H9 (cell line): ENCODE results near the gene TMEM63B. TPM values are rescaled to one million over a fixed set of nuclear protein-coding genes. Genes with fewer than 3 reads are reported as not detected.

Experiments
- DNase-seq: peaks from one replicate; pipeline ENCODE4 v3.0.0-alpha.2; 2017
- H2AFZ ChIP-seq: one replicate; pipeline ENCODE4 v1.6.1; 2013; ENCODE audit warnings: mild to moderate bottlenecking, low read length, control low read depth, moderate library complexity
- H2AK5ac ChIP-seq: 2 replicates; pipeline ENCODE4 v1.6.1; 2013; ENCODE audit warnings: low read length, control low read depth, mixed read lengths; ENCODE audit not compliant: insufficient read length
- H2BK120ac ChIP-seq: one replicate; pipeline ENCODE4 v1.6.1; 2013; ENCODE audit warnings: low read depth, mild to moderate bottlenecking, low read length, control low read depth, inconsistent platforms; ENCODE audit not compliant: poor library complexity, severe bottlenecking
- H2BK12ac ChIP-seq: 2 replicates; pipeline ENCODE4 v1.6.1; 2013; ENCODE audit warnings: low read length, control low read depth, mixed read lengths, low read depth; ENCODE audit not compliant: insufficient read length
- H2BK15ac ChIP-seq: 2 replicates; pipeline ENCODE4 v1.6.1; 2013; ENCODE audit warnings: low read depth, low read length, control low read depth
- H2BK20ac ChIP-seq: one replicate; pipeline ENCODE4 v1.6.1; 2013; ENCODE audit warnings: low read depth, mild to moderate bottlenecking, low read length, control low read depth, inconsistent platforms; ENCODE audit not compliant: poor library complexity, severe bottlenecking
- H2BK5ac ChIP-seq: 2 replicates; pipeline ENCODE4 v1.6.1; 2013; ENCODE audit warnings: low read length, control low read depth, mixed read lengths; ENCODE audit not compliant: insufficient read length
- H3K14ac ChIP-seq: 2 replicates; pipeline ENCODE4 v1.6.1; 2013; ENCODE audit warnings: low read length, control low read depth; ENCODE audit not compliant: insufficient read depth
- H3K18ac ChIP-seq: 2 replicates; pipeline ENCODE4 v1.6.1; 2013; ENCODE audit warnings: low read depth, mild to moderate bottlenecking, mixed read lengths, low read length, control low read depth; ENCODE audit not compliant: insufficient read length
- H3K23ac ChIP-seq: 2 replicates; pipeline ENCODE4 v1.6.1; 2013; ENCODE audit warnings: low read length, control low read depth, mixed read lengths, low read depth; ENCODE audit not compliant: insufficient read length
- H3K23me2 ChIP-seq: 2 replicates; pipeline ENCODE4 v1.6.1; 2013; ENCODE audit warnings: low read depth, mild to moderate bottlenecking, mixed read lengths, low read length, control low read depth; ENCODE audit not compliant: insufficient read length, poor library complexity, severe bottlenecking
- H3K27ac ChIP-seq: 2 replicates; pipeline ENCODE4 v1.5.1; 2013; ENCODE audit warnings: low read length, control low read depth, mixed read lengths, low read depth; ENCODE audit not compliant: insufficient read length
- H3K27me3 ChIP-seq: 2 replicates; pipeline ENCODE4 v1.6.1; 2013; ENCODE audit warnings: low read length, control low read depth, inconsistent platforms; ENCODE audit not compliant: insufficient read depth
- H3K4ac ChIP-seq: 2 replicates; pipeline ENCODE4 v1.6.1; 2013; ENCODE audit warnings: low read depth, mild to moderate bottlenecking, control low read depth, inconsistent platforms, low read length, moderate library complexity
- H3K4me1 ChIP-seq: 2 replicates; pipeline ENCODE4 v1.6.1; 2013; ENCODE audit warnings: low read length, control low read depth, inconsistent platforms; ENCODE audit not compliant: insufficient read depth
- H3K4me2 ChIP-seq: 2 replicates; pipeline ENCODE4 v1.6.1; 2013; ENCODE audit warnings: low read length, control low read depth, mixed read lengths; ENCODE audit not compliant: insufficient read length, insufficient read depth
- H3K56ac ChIP-seq: 2 replicates; pipeline ENCODE4 v1.6.1; 2013; ENCODE audit warnings: low read depth, mild to moderate bottlenecking, mixed read lengths, low read length, control low read depth; ENCODE audit not compliant: insufficient read length
- H3K79me1 ChIP-seq: 2 replicates; pipeline ENCODE4 v1.6.1; 2013; ENCODE audit warnings: low read depth, mild to moderate bottlenecking, moderate library complexity, low read length, control low read depth, inconsistent platforms; ENCODE audit not compliant: insufficient read depth, poor library complexity, severe bottlenecking
- H3K79me2 ChIP-seq: 2 replicates; pipeline ENCODE4 v1.6.1; 2013; ENCODE audit warnings: low read length, control low read depth, inconsistent platforms; ENCODE audit not compliant: insufficient read depth
- H3K9ac ChIP-seq: 2 replicates; pipeline ENCODE4 v1.6.1; 2013; ENCODE audit warnings: low read length, control low read depth, mixed read lengths; ENCODE audit not compliant: insufficient read length; ENCODE audit errors: extremely low read depth
- H3K9me3 ChIP-seq: one replicate; pipeline ENCODE4 v1.6.1; 2013; ENCODE audit warnings: low read depth, low read length, inconsistent platforms; ENCODE audit not compliant: control insufficient read depth
- H3T11ph ChIP-seq: one replicate; pipeline ENCODE4 v1.6.1; 2013; ENCODE audit warnings: mild to moderate bottlenecking, low read length, control low read depth, inconsistent platforms
- H4K20me1 ChIP-seq: one replicate; pipeline ENCODE4 v1.6.1; 2013; ENCODE audit not compliant: control insufficient read depth, insufficient read length, insufficient read depth
- H4K5ac ChIP-seq: 2 replicates; pipeline ENCODE4 v1.6.1; 2013; ENCODE audit warnings: low read depth, mild to moderate bottlenecking, mixed read lengths, low read length, control low read depth; ENCODE audit not compliant: insufficient read length
- H4K8ac ChIP-seq: replicated peaks from 2 replicates; pipeline ENCODE4 v1.6.1; 2013; ENCODE audit warnings: low read length, control low read depth, mixed read lengths, low read depth; ENCODE audit not compliant: insufficient read length
- H4K91ac ChIP-seq: 2 replicates; pipeline ENCODE4 v1.6.1; 2013; ENCODE audit warnings: low read depth, mild to moderate bottlenecking, moderate library complexity, mixed read lengths, low read length, control low read depth; ENCODE audit not compliant: insufficient read length
- H3K27ac Mint-ChIP-seq, 3 experiments: 2 replicates in 2 of 3; 3 replicates in 1 of 3; pipeline ENCODE4 v1.8.0; 2020 to 2021; ENCODE audit warnings: mixed read lengths in 3 of 3, mild to moderate bottlenecking in 1 of 3, moderate library complexity in 1 of 3
- H3K27me3 Mint-ChIP-seq: 2 replicates; pipeline ENCODE4 v1.8.0; 2021; ENCODE audit warnings: low read depth, mild to moderate bottlenecking, moderate library complexity, mixed read lengths
- H3K36me3 Mint-ChIP-seq, 3 experiments: 2 replicates in 2 of 3; 3 replicates in 1 of 3; pipeline ENCODE4 v1.8.0; 2020 to 2021; ENCODE audit warnings: low read depth in 3 of 3, mixed read lengths in 3 of 3; ENCODE audit not compliant: insufficient read depth in 1 of 3
- H3K4me1 Mint-ChIP-seq, 2 experiments: 2 replicates each; pipeline ENCODE4 v1.8.0; 2020; ENCODE audit warnings: mixed read lengths in 2 of 2
- H3K4me3 Mint-ChIP-seq, 2 experiments: 2 replicates in 1 of 2; 3 replicates in 1 of 2; pipeline ENCODE4 v1.8.0; 2020 to 2021; ENCODE audit warnings: mild to moderate bottlenecking in 2 of 2, mixed read lengths in 2 of 2, moderate library complexity in 1 of 2
- H3K9me3 Mint-ChIP-seq, 2 experiments: 2 replicates in 1 of 2; 3 replicates in 1 of 2; pipeline ENCODE4 v1.8.0; 2020; ENCODE audit warnings: mild to moderate bottlenecking in 2 of 2, mixed read lengths in 2 of 2, moderate library complexity in 1 of 2
- WGBS: extraction: QIAGEN DNeasy Blood & Tissue Kit; methylation state at CpG from one replicate; pipeline ENCODE4 v1.1.7; 2013; ENCODE audit warnings: missing lambda C conversion rate, low lambda C conversion rate, mixed read lengths; ENCODE audit not compliant: insufficient read length; ENCODE audit errors: extremely low coverage; 5-methylcytosine and 5-hydroxymethylcytosine counted together
- total RNA-seq: library from RNA; stranded (reverse); gene quantifications from 2 replicates; pipeline ENCODE4 v1.2.1, GENCODE V29; 2021
- TF ChIP-seq, protein P1 (sequence below): fragments of 200-600 bp; sonication (generic); conservative IDR thresholded peaks from 3 replicates; pipeline ENCODE4 v1.8.0; 2021; ENCODE audit warnings: antibody characterized with exemption, mild to moderate bottlenecking

The TMEM63B gene
- total RNA-seq, 1 experiment from 2014 or later: 56.3 TPM

DNA sequence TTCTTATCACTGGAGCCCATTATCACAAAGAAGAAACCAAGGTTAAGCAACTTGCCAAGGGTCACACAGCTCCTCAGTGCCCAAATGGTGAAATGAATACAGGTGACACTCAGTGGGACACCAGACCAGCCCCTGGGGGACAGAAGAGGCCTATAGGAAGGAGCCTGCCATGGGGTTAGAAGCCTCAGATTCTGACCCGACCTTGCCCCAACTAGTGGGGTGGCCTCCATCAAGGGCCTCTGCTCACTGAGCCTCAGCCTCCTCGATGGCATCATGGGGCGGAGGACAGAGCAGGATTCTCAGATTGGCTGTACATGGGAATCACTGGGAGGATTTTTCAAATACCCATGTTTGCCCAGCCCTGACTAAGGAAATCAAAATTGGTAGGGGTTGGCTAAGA lies 47.7 kb upstream of the TMEM63B start:
- Histone ChIP-seq H3K23me2 (peaks cover 3% of the 10 kb centered on the region), H2BK12ac (no peak overlapping the region), H4K20me1 (no peaks in the 10 kb centered on the region), H4K5ac (no peak overlapping the region), H2AFZ (no peak overlapping the region), H3K9me3 (no peaks in the 10 kb centered on the region), H3K4ac (no peak overlapping the region), H2BK120ac (no peak overlapping the region), H4K8ac (no peak overlapping the region), H3K79me1 (no peaks in the 10 kb centered on the region), H2BK5ac (no peak overlapping the region), H3T11ph (no peak overlapping the region), H3K14ac (no peak overlapping the region), H3K23ac (no peak overlapping the region), H3K18ac (no peak overlapping the region), H3K9ac (no peak overlapping the region), H3K4me2 (no peak overlapping the region), H3K4me1 (peaks cover 3% of the 10 kb centered on the region; the same call in 1 of the 2 replicates), H3K79me2 (no peaks in the 10 kb centered on the region), H3K27ac (no peak overlapping the region), H2AK5ac (no peak overlapping the region), H3K56ac (no peak overlapping the region), H3K27me3 (no peaks in the 10 kb centered on the region), H2BK20ac (no peak overlapping the region), H2BK15ac (no peak overlapping the region), H4K91ac (no peak overlapping the region)
- no peak overlapping the region for H3K27ac Mint-ChIP-seq
- TF ChIP-seq, protein P1, sequence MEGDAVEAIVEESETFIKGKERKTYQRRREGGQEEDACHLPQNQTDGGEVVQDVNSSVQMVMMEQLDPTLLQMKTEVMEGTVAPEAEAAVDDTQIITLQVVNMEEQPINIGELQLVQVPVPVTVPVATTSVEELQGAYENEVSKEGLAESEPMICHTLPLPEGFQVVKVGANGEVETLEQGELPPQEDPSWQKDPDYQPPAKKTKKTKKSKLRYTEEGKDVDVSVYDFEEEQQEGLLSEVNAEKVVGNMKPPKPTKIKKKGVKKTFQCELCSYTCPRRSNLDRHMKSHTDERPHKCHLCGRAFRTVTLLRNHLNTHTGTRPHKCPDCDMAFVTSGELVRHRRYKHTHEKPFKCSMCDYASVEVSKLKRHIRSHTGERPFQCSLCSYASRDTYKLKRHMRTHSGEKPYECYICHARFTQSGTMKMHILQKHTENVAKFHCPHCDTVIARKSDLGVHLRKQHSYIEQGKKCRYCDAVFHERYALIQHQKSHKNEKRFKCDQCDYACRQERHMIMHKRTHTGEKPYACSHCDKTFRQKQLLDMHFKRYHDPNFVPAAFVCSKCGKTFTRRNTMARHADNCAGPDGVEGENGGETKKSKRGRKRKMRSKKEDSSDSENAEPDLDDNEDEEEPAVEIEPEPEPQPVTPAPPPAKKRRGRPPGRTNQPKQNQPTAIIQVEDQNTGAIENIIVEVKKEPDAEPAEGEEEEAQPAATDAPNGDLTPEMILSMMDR: no peak
- no peaks in the 10 kb centered on the region for H3K9me3 Mint-ChIP-seq
- no CpG with 5 or more reads among the region's 3 CpGs for WGBS
- no peak for DNase-seq
- H3K4me3 Mint-ChIP-seq: no peak overlapping the region
- peaks cover 11 to 21% of the 10 kb centered on the region in 2 experiments for H3K4me1 Mint-ChIP-seq
- H3K27me3 Mint-ChIP-seq: peaks cover 3% of the 10 kb centered on the region; the same call in 1 of the 2 replicates
- no peaks in the 10 kb centered on the region for H3K36me3 Mint-ChIP-seq
